ENCODE measurements around the gene POC1A. TPM values are rescaled to one million over a fixed set of nuclear protein-coding genes. Genes with fewer than 3 reads are reported as not detected.

The POC1A gene
- polyA plus RNA-seq = 0.13 and 0.34 TPM in 2 replicates

GRCh38 chr3:52154135-52155094 is at the start of gene POC1A:
Gene POC1A, minus strand, starts transcription at chr3:52154423. Its CDS starts 51 bp downstream, at chr3:52154372.

GRCh38 chr3:52197842-52198625 is 43.8 kb upstream of the POC1A start, which contains the start of gene ALAS1:
Gene ALAS1, plus strand, starts transcription at chr3:52198160. Its CDS starts 1,082 bp downstream, at chr3:52199242.

DNA sequence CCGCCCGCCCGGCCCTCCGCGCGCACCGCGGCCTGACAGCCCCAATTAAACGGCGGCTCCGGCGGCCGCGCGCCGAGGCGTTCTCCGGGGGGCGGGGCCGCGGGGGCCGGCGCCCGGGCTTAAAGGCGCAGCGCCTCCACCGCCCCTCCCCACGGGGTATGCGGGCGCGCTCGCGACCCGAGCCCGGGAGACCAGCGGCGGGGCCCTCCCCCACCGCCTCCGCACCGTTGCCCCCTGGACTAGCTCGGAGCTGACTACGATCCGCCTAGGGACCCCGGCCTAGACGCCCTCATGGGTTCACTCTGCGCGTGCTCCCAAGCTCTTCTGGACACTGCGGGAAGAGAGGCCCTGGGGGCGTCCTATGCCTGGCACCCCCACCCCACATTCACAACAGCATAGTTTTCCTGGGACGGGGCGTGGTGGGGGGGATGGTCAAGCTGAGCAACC is 97.7 kb downstream of the POC1A start, which contains the start of gene DUSP7:
Gene DUSP7, minus strand, starts transcription at position 51 of the 447 bp plus-strand sequence. CDS start 205 bp downstream, outside the sequence.

Other genes with a start within 250 kb of the POC1A start
- 3.4 and 6.5 TPM in 2 replicates for gene RRP9, start 212.5 kb downstream of the POC1A start, polyA plus RNA-seq
- gene PARP3, start 212.1 kb downstream of the POC1A start, polyA plus RNA-seq = 2.3 and 2.5 TPM in 2 replicates
- gene GPR62, start 199.0 kb downstream of the POC1A start, polyA plus RNA-seq = 0.53 TPM in 1 of 2 replicates, not detected in the other
- gene PCBP4, start 187.0 kb downstream of the POC1A start, polyA plus RNA-seq = 0.67 and 2.1 TPM in 2 replicates
- gene ABHD14B, start 180.4 kb downstream of the POC1A start, polyA plus RNA-seq = 2.0 and 3.7 TPM in 2 replicates
- 59.8 and 65.2 TPM in 2 replicates for gene ABHD14A, start 179.4 kb downstream of the POC1A start, polyA plus RNA-seq
- 4.4 and 12.2 TPM in 2 replicates for gene ACY1, start 170.9 kb downstream of the POC1A start, polyA plus RNA-seq
- gene RPL29, start 158.5 kb downstream of the POC1A start, polyA plus RNA-seq = 878 and 896 TPM in 2 replicates
- 0.25 and 1.0 TPM in 2 replicates for gene DUSP7, start 97.9 kb downstream of the POC1A start, polyA plus RNA-seq
- 54.1 and 54.5 TPM in 2 replicates for gene ALAS1, start 43.7 kb upstream of the POC1A start, polyA plus RNA-seq
- gene TLR9, start 71.2 kb upstream of the POC1A start, polyA plus RNA-seq = not detected in 2 replicates
- gene TWF2, start 84.7 kb upstream of the POC1A start, polyA plus RNA-seq = 0.17 and 3.3 TPM in 2 replicates
- gene PPM1M, start 91.3 kb upstream of the POC1A start, polyA plus RNA-seq = 0.32 and 1.1 TPM in 2 replicates
- gene WDR82, start 124.2 kb upstream of the POC1A start, polyA plus RNA-seq = 13.3 and 13.4 TPM in 2 replicates
- gene GLYCTK, start 133.4 kb upstream of the POC1A start, polyA plus RNA-seq = 0.42 TPM in 1 of 2 replicates, not detected in the other
- 0.15 and 0.28 TPM in 2 replicates for gene DNAH1, start 161.9 kb upstream of the POC1A start, polyA plus RNA-seq